Hippocampal formation (tissue), 2 donors: ENCODE measurements around the gene LCTL.
A peak's percentile ranks its signal among the peaks of the same experiment; 100 is the strongest.

ENCODE experiments used
- DNase-seq, 2 donors: peaks; one replicate each; lab custom pipeline; 2025; lab: John Stamatoyannopoulos, UW

Gene LCTL

GRCh38 chr15:66565741-66566144 is at the start of gene LCTL:
Gene LCTL (minus strand): TSS chr15:66565998. CDS start chr15:66565365, 633 bp downstream.
- DNase-seq = peak; percentile 2 to 8

GRCh38 chr15:66614951-66615760 is 49.4 kb upstream of the LCTL start:
- no peak for DNase-seq

- DNase-seq = no peak
These were observed 48.7 kb upstream of the LCTL start for GRCh38 chr15:66614456-66614855.

- DNase-seq = no peak
These were observed 47.9 kb upstream of the LCTL start for GRCh38 chr15:66613743-66614142.

GRCh38 chr15:66611257-66612053 is 45.7 kb upstream of the LCTL start:
- DNase-seq = no peak

- no peak for DNase-seq
These were observed 44.1 kb upstream of the LCTL start for GRCh38 chr15:66609876-66610275.

GRCh38 chr15:66608881-66609280 is 43.1 kb upstream of the LCTL start:
- no peak for DNase-seq

- DNase-seq = no peak
These were observed 42.4 kb upstream of the LCTL start for GRCh38 chr15:66608159-66608558.

GRCh38 chr15:66603301-66604179 is 37.7 kb upstream of the LCTL start:
- DNase-seq = peak in 1 of 2 donors; percentile 20

- no peak for DNase-seq
These were observed 35.7 kb upstream of the LCTL start for GRCh38 chr15:66601521-66601920.

GRCh38 chr15:66600240-66600627 is 34.4 kb upstream of the LCTL start:
- DNase-seq = no peak

- no peak for DNase-seq
These were observed 33.9 kb upstream of the LCTL start for GRCh38 chr15:66599536-66600239.

- DNase-seq = no peak
These were observed 32.5 kb upstream of the LCTL start for GRCh38 chr15:66598095-66598815.

- no peak for DNase-seq
These were observed 30.2 kb upstream of the LCTL start for GRCh38 chr15:66595931-66596545.

- no peak for DNase-seq
These were observed 29.5 kb upstream of the LCTL start for GRCh38 chr15:66595332-66595731.

- DNase-seq = no peak
These were observed 29.0 kb upstream of the LCTL start for GRCh38 chr15:66594836-66595235.

- DNase-seq = no peak
These were observed 28.5 kb upstream of the LCTL start for GRCh38 chr15:66594344-66594743.

GRCh38 chr15:66593219-66593780 is 27.5 kb upstream of the LCTL start:
- no peak for DNase-seq

- no peak for DNase-seq
These were observed 26.9 kb upstream of the LCTL start for GRCh38 chr15:66592505-66593218.
